NCI-H2196 treated with DMSO at 0.1 percent for 48 hours (cell line): ENCODE measurements around the gene FUS.

Source experiments
- DNase-seq: peaks from one replicate; lab custom pipeline; 2025; ENCODE audit not compliant: unreplicated experiment; lab: John Stamatoyannopoulos, UW

The FUS gene

DNA sequence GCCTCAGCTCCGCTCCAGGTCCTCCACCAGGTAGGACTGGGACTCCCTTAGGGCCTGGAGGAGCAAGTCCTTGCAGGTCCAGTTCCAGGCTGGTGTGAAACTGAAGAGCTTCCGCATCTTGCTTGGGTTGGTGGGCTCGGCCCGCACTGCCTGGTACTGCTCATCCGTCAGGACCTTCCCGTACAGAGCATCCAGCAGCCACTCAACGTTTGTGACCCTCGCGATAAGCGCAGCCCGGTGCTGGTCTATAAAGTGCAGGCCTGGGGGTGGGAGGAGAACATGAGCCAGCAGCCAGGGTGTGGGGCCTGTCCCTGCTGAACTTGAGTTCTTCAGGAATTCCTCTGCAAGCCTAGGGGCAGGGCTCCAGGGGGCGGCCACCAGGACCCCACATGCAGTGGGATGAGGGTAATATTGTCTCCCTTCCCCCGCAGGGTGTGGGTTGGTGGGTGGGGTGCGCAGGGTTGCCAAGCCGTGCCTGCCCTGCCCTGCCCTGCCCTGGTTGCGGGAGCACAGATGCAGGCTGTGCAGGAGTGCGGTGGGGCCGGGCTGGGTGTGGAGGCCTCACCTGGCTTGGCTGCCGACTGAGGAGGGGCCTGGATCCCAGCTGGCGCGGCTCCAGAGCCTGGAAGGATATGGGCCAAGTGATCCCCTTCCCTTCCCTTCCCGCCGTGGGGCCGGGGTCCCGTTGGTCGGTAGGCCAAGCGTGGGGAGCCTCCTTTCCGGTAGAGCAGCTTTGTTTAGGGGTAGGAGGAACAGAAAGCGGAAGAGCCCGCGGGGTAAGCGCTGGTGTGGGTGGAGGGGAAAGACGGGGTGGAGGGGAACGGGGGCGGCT is 21.9 kb downstream of the FUS start:
- no peak for DNase-seq

- no peak for DNase-seq
These were observed 22.8 kb downstream of the FUS start, which contains the start of gene PYCARD for GRCh38 chr16:31202414-31203375. Gene PYCARD (minus strand): TSS chr16:31202760. CDS start chr16:31202690, 70 bp downstream.

DNA sequence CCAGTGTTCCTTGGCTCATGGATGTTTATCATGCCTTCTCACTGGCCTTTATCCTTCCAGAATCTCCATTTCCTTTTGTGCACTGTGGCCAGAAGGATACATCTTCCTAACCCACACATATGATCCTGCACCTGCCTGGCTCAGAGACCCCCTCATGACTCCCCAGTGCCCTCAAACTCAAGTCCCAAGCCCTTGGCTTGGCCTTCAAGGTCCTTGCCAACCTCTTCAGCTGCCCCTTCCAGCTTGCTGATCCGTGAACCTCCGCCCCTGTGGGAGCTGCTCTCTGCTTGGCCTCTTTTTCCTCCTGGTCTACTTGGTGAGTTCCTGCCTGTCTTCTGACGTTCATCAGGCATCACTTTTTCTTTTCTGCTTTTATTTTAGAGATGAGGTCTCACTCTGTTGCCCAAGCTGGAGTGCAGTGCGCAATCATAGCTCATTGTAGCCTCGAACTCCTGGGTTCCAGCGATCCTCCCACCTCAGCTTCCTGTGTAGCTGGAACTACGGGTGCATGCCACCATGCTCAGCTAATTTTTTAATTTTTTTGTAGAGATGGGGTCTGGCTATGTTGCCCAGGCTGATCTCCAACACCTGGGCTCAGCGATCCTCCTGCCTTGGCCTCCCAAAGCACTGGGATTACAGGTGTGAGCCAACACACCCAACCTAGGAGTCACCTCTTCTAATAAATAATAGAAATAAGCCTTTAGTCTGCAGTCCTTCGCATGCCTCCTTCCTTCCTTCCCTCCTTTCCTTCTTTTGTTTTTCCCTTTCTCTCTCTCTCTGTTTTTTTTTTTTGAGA is 25.1 kb downstream of the FUS start:
- DNase-seq = no peak

DNA sequence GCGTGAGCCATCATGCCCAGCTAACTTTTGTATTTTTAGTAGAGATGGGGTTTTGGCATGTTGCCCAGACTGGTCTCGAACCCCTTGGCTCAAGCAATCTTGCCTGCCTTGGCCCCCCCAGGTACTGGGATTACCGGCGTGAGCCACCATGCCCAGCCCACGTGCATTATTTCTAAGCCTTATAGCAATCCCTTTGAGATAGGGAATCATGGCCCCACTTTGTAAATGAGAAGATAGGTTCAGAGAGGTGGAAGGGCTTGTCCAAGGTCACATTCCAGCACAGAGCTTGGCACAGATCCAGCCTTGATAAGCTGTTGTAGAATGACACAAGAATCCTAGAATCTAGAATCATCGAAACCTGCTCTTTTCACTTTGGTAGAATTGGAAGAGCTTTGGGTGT is 26.8 kb downstream of the FUS start:
- DNase-seq = no peak

- DNase-seq = no peak
These were observed 33.4 kb downstream of the FUS start for GRCh38 chr16:31213342-31213741.

DNA sequence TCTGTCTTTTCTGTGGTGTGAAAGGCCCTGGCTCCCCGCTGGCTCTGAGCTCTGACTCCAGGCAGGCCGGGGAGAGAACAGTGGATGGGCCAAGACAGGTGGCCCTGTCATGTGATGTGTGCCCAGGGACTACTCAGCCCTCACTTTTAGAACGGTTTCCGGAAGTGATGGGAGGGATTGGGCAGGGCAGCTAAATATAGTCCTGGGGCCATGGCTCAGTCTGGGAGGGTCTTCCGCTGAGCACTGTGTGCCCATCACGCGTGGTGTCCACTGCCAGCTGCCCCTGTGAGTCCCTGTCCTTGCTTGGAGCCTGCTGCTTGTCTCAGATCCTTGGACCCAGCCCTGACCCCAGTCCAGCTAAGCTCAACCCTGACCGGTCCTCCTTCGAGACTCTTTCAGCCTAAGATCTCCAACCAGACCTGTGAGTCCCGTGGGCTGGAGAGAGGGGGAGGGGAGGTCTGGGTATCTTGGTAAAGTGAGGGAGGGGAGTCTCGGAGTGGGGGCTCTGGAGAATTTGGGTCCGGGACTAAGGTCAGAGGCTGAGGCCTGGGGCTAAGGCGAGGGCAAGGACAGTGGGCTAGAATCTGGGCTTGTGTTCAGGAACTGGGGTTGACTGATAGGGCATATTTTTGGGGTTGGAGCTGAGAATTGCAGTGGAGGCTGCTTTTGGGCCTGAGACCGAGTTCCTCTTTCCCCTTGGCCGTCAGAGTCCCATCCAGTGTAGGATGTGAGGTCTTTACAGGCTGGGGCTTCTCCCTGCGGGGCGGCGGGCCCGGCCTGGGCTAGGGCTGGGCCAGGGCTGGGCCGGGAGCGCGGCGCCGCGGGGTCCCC is 34.2 kb downstream of the FUS start, which contains the start of gene TRIM72:
TSS of gene TRIM72 (plus strand) at position 243 of the 831 bp plus-strand sequence. CDS start 620 bp downstream, outside the sequence.
- no peak for DNase-seq

DNA sequence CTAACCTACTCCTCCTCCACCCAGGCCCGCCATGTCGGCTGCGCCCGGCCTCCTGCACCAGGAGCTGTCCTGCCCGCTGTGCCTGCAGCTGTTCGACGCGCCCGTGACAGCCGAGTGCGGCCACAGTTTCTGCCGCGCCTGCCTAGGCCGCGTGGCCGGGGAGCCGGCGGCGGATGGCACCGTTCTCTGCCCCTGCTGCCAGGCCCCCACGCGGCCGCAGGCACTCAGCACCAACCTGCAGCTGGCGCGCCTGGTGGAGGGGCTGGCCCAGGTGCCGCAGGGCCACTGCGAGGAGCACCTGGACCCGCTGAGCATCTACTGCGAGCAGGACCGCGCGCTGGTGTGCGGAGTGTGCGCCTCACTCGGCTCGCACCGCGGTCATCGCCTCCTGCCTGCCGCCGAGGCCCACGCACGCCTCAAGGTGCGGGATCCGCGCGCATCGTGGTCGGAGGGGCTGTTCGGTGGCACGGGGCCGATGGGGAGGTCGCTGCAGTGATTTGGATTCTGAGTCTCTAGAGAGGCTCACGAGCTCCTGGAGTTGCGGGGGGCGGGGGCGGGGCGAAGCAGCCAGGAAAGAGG is 34.9 kb downstream of the FUS start:
- no peak for DNase-seq

- DNase-seq = no peak
These were observed 35.6 kb downstream of the FUS start for GRCh38 chr16:31215287-31216162.

DNA sequence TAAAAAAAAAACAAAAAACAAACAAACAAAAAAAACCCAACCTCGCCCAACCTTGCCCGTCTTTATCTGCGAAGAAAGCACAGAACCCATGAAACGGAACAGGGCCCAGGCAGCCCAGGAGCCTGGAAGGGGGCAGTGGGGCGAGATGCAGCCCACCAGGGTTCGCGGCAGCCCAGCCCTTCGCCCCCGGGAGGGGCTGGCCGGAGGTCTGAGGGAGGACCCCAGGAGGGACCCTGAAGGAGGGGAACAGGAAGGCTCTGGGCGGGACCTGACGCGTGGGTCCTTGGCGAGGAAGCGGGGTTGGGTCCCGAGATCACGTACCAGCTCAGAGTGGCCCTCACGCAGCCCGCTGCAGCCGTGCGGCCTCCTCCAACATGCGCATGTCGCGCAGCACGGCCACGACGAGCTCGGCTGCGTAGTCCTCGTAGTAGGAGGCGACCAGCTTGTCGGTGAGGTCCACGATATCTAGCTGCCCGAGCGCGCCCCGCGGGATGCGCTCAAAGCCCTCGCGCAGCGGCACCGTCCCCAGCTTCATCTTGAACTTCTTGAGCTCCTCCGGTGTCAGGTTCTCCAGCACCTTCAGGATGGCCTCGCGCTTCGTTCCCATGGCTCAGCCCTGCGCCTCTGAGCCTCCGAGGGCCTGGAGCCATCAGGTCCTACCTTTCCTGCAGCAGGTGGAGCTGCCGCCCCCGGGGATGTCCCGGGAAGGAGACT is 36.6 kb downstream of the FUS start, which contains the start of gene PYDC1:
TSS of gene PYDC1 (minus strand) at position 714 of the 714 bp plus-strand sequence. CDS start at position 607, 107 bp downstream.
- no peak for DNase-seq

- no peak for DNase-seq
These were observed 37.2 kb downstream of the FUS start for GRCh38 chr16:31217136-31217530.

DNA sequence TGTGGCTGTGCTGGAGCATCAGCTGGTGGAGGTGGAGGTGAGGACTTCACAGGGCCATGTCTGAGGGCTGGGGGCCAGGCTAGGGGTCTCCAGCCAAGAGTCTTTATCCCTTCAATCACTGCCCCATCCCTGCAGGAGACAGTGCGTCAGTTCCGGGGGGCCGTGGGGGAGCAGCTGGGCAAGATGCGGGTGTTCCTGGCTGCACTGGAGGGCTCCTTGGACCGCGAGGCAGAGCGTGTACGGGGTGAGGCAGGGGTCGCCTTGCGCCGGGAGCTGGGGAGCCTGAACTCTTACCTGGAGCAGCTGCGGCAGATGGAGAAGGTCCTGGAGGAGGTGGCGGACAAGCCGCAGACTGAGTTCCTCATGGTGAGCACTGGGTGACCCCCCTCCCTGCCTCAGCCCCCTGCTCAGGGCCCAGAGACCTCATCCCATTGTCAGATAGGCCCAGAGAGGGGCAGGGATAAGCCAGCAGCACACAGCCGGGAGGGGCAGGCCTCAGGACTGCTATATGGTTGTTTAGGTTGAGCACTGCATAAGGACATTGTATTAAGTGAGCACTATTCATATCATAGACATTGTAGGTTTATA is 39.3 kb downstream of the FUS start:
- DNase-seq = no peak

DNA sequence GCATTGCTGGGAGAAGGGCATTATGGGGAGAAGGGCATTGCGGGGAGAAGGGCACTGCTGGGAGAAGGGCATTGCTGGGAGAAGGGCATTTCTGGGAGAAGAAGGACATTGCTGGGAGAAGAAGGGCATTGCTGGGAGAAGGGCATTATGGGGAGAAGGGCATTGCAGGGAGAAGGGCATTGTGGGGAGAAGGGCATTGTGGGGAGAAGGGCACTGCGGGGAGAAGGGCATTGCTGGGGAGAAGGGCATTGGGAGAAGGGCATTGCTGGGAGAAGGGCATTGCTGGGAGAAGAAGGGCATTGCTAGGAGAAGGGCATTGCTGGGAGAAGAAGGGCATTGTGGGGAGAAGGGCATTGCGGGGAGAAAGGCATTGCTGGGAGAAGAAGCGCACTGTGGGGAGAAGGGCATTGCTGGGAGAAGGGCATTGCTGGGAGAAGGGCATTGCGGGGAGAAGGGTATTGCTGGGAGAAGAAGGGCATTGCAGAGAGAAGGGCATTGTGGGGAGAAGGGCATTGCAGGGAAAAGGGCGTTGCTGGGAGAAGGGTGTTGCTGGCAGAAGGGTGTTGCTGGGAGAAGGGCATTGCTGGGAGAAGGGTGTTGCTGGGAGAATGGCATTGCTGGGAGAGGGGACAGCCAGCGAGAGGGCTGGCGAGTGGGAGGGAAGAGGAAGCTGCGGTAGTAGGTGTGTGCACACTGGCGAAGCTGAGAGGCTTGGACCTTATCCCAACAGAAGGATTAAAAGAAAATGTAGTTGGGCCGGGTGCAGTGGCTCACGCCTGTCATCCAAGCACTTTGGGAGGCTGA is 41.6 kb downstream of the FUS start:
- DNase-seq = no peak

- no peak for DNase-seq
These were observed 43.1 kb downstream of the FUS start for GRCh38 chr16:31223044-31223443.

DNA sequence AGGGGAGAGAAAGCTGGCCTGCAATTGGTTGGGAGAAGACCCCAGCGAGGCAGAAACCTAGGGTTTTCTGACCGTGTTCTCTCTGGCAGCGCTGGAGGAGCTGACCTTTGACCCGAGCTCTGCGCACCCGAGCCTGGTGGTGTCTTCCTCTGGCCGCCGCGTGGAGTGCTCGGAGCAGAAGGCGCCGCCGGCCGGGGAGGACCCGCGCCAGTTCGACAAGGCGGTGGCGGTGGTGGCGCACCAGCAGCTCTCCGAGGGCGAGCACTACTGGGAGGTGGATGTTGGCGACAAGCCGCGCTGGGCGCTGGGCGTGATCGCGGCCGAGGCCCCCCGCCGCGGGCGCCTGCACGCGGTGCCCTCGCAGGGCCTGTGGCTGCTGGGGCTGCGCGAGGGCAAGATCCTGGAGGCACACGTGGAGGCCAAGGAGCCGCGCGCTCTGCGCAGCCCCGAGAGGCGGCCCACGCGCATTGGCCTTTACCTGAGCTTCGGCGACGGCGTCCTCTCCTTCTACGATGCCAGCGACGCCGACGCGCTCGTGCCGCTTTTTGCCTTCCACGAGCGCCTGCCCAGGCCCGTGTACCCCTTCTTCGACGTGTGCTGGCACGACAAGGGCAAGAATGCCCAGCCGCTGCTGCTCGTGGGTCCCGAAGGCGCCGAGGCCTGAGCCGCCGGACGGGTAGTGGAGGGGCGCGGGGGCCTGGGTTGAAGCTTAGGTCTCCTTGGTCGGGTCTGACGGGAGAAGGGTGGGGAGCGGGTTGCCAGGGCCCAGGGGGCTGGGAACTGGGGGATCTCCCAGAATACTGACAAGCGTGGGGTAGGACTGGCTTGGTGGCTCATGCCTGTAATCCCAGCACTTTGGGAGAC is 44.4 kb downstream of the FUS start:
- no peak for DNase-seq

DNA sequence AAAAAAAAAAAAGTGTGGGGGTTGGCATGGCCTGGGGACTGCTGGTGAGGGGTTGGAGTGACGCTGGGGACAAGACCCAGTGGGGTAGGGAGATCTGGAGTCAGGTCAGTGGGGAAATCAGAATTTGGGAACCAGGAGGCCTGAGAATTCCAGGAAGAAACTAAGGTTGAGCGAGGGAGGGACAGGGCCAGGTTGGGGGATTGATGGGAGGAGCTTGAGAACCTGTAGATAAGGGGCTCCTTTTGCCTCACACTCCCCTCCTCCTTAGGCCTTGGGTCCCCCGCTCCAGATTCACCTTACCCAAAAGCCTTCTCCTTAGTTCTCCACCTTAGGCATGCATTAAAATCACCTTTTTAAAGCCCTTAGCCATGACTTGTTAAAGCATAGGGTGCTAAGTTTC is 45.3 kb downstream of the FUS start:
- DNase-seq = no peak

DNA sequence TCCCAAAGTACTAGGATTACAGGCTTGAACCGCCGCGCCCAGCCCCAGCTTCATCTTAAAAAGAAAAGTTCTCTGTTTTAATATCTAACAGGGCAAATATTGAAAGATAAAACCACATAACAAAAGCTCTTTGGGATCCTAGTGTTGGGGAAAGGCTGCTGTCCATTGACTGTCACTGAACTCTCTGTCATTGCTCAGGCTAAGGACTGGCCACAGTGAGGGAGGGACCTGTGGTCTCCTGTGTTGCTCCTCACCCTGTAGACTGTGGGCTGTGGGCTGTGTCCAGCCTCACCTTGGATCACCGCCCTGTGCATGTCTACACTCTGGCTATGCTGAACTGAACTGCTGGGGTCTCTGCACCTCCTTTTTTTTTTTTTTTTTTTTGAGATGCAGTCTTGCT is 48.3 kb downstream of the FUS start:
- no peak for DNase-seq
